HG02973 (cell line): ENCODE data around the gene NABP1.
"Not testable (repeated sequence)": the region's sequence is repeated elsewhere in the genome, so short reads cannot be mapped to it uniquely, and the experiment has no call there.

Experiments
- ATAC-seq: cut with Tn5 transposase; IDR thresholded peaks from one replicate; pipeline ENCODE4 v1.9.1; 2021; ENCODE audit warnings: moderate library complexity; ENCODE audit not compliant: unreplicated experiment

The NABP1 gene

GRCh38 chr2:191677646-191678436 lies at the start of gene NABP1:
TSS of gene NABP1 (plus strand) at chr2:191678136. CDS start at chr2:191678615, 479 bp downstream.
- peak; percentile 67 for ATAC-seq

- ATAC-seq: no peak
These were observed 48.9 kb upstream of the NABP1 start for GRCh38 chr2:191629001-191629453.

GRCh38 chr2:191629976-191630712 lies 47.8 kb upstream of the NABP1 start:
- no peak for ATAC-seq

GRCh38 chr2:191631754-191632153 lies 46.2 kb upstream of the NABP1 start:
- ATAC-seq: no peak

- ATAC-seq: no peak
These were observed 45.5 kb upstream of the NABP1 start for GRCh38 chr2:191632426-191632825.

DNA sequence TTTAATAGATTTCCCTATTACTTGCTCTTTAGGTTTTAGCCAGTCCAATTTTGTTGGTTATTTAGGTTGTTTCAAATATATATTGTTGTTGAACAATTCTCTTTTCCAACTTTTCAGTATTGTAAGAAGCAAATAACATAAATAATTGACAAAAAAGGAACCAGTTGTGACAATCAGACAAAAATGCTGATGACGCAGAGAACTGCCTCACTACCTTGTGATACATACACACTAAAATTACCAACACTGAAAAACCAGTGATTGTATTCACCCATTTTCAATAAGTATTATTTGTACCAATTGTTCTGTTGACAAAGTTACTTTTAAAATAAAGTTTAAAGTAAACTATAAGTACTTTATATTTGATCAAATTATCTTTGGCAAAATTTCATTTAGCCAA lies 43.1 kb upstream of the NABP1 start:
- no peak for ATAC-seq

- peak; percentile 89 for ATAC-seq
These were observed 42.4 kb upstream of the NABP1 start for GRCh38 chr2:191635333-191636234.

GRCh38 chr2:191636235-191636543 lies 41.7 kb upstream of the NABP1 start:
- ATAC-seq: no peak

DNA sequence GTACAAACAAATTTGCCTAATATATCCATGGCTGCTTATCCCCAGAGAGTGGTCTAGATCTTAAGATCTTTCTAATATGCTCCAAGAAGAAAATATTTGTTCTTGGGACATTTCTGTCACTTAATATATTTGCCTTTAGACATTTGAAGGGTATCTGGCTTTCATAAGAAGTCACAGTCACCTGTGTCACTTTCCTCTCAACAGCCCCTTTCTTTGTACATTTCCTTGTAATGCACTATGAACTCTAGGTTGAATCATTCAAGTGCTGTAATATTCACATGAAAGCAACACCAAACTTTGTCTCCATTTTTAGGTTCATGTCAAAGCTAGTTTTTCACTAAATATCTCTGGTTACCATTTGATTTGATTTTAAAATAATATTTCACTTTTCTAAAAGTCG lies 41.4 kb upstream of the NABP1 start:
- ATAC-seq: no peak

GRCh38 chr2:191637182-191638078 lies 40.5 kb upstream of the NABP1 start:
- peak; percentile 73 for ATAC-seq

- no peak for ATAC-seq
These were observed 39.7 kb upstream of the NABP1 start for GRCh38 chr2:191638079-191638801.

GRCh38 chr2:191638802-191639172 lies 39.1 kb upstream of the NABP1 start:
- ATAC-seq: no peak

DNA sequence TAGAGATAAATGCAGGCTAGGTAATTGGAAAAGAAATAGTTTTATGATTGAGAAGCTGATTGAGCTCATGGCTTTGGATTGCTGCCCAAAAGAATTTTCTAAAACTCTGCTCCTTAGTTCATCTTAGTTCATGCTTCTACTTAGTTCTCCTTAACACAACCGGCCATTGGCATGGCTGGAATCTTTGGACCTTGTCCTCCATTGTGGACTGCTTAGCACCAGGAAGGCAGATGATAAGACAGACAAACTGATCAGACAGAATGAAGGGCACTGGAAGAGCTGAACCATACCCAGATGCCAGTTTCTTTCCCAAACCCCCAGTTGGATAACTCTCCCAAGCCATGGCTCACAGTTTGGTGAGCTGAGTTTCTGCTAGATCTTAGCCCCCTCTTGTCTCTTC lies 36.3 kb upstream of the NABP1 start:
- no peak for ATAC-seq

GRCh38 chr2:191642541-191642940 lies 35.4 kb upstream of the NABP1 start:
- no peak for ATAC-seq

DNA sequence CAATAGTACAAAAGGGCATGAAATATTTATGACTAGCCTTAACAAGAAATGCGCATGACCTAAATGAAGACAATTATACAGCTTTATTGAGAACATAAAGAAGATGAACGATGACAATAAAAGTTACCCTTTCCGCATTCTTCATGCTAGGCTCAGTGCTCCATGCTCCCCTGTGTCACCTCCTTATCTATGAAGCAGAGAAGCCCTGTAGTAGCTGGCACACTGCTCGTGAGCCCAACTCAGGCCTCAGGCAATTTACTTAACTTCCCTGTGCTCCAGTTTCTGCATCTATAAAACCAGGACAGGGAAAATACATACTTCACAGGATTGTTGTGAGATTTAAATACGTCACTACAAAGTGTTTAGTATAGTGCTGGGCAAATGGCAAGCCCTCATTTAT lies 34.5 kb upstream of the NABP1 start:
- ATAC-seq: no peak

- ATAC-seq: not testable (repeated sequence)
These were observed 33.3 kb upstream of the NABP1 start for GRCh38 chr2:191644613-191645012.

DNA sequence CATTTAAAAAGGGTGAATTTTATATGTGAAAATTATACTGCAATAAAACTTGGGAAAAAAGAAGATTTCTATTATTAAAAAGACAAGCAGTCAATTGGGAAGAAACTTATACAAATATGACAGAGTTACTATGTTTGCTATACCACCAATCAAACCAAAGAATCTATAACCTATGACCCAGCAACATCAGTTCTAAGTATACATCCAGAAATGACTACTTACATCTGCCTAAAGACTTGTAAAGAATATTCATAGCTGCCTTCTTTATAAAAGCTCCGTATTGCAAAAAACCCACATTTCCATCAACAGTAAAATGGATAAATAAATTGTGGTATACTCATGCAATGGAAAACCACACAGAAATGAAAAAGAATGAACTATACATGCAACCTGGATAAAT lies 32.9 kb upstream of the NABP1 start:
- ATAC-seq: no peak

GRCh38 chr2:191645434-191646162 lies 32.3 kb upstream of the NABP1 start:
- ATAC-seq: no peak
